Measurements from ENCODE around the gene SLC10A7. TPM values are rescaled to one million over a fixed set of nuclear protein-coding genes. Genes with fewer than 3 reads are reported as not detected.

The SLC10A7 gene
- total RNA-seq, 1 donor from 2014 or later = 11.8 TPM

DNA sequence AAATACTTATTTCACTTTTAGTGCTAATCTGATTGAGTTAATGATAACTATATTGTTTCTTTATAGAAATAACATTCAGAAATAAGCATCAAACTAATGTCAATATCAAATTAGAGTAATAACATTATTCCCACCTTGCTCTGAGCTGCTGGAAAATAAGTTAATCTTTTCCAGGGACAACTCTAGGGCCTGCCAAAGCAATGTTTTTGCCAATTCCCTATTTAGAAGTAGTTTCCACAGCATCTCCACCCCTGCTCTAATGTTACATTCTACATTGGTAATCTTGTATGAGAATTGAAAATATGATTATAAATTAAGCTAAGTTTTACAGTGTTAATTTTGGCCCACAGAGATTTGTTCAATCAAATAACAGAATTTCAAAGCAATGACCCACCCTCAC, 239.1 kb downstream of the SLC10A7 start:
- peaks cover 13% of the 10 kb centered on the region for H3K4me1 Mint-ChIP-seq (ENCODE audit: unreplicated experiment)
- H3K9me3 Mint-ChIP-seq (ENCODE audit: unreplicated experiment) = no peaks in the 10 kb centered on the region
- no peak for DNase-seq (ENCODE audit: low spot score)
- H3K27ac Mint-ChIP-seq (ENCODE audit: unreplicated experiment) = no peak overlapping the region
- H3K36me3 Mint-ChIP-seq (ENCODE audit: low read depth, unreplicated experiment) = no peaks in the 10 kb centered on the region
- TF ChIP-seq, protein P1, sequence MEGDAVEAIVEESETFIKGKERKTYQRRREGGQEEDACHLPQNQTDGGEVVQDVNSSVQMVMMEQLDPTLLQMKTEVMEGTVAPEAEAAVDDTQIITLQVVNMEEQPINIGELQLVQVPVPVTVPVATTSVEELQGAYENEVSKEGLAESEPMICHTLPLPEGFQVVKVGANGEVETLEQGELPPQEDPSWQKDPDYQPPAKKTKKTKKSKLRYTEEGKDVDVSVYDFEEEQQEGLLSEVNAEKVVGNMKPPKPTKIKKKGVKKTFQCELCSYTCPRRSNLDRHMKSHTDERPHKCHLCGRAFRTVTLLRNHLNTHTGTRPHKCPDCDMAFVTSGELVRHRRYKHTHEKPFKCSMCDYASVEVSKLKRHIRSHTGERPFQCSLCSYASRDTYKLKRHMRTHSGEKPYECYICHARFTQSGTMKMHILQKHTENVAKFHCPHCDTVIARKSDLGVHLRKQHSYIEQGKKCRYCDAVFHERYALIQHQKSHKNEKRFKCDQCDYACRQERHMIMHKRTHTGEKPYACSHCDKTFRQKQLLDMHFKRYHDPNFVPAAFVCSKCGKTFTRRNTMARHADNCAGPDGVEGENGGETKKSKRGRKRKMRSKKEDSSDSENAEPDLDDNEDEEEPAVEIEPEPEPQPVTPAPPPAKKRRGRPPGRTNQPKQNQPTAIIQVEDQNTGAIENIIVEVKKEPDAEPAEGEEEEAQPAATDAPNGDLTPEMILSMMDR (IDR thresholded peaks at IDR 0.05; ENCODE audit: unreplicated experiment) = no peak
- H3K4me3 Mint-ChIP-seq (ENCODE audit: unreplicated experiment) = no peak overlapping the region
- no peaks in the 10 kb centered on the region for H3K27me3 Mint-ChIP-seq (ENCODE audit: unreplicated experiment)

DNA sequence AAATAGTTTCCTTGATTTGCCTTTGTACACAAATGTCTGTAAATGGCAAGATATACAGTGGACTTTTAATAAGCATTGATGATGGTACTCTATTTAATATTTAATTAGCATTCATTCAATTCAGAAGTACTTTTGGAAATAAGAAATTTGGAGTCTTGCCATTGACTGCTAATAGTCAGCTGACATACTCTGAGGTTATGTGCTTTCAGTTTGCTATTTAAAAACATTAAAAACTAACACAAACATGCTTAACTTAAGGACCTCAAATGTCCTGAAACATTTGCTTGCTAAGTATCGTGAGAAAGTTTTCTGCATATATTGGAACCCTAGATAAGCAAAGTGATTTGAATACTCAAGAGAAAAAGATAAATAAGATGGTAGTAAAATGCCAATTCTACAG, 242.8 kb downstream of the SLC10A7 start:
- TF ChIP-seq, protein P1 (IDR thresholded peaks at IDR 0.05; ENCODE audit: unreplicated experiment) = no peak
- DNase-seq (ENCODE audit: low spot score) = no peak
- Mint-ChIP-seq H3K27ac (ENCODE audit: unreplicated experiment) (no peak overlapping the region), H3K4me3 (ENCODE audit: unreplicated experiment) (no peak overlapping the region), H3K36me3 (ENCODE audit: low read depth, unreplicated experiment) (no peaks in the 10 kb centered on the region), H3K27me3 (ENCODE audit: unreplicated experiment) (no peaks in the 10 kb centered on the region), H3K4me1 (ENCODE audit: unreplicated experiment) (peaks cover 13% of the 10 kb centered on the region), H3K9me3 (ENCODE audit: unreplicated experiment) (no peaks in the 10 kb centered on the region)

DNA sequence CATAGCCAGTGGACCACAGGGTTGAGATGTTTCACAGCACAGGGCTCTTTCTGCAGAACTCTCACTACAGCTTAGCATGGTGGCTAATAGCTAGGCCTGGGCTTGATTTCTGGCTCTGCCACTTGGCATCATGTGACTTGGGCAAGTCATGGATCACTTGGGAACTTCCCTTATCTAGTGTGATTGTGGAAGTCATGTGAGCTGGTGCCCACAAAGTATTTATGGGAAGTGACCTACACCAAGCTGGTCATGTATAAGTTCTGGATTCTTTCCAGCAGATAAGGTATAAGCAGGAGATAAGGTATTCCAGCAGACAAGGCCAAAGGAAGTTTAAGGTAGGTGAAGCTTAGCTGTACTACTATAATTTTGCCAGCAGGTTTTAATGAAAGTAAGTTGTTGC, 246.4 kb downstream of the SLC10A7 start:
- TF ChIP-seq, protein P1 (IDR thresholded peaks at IDR 0.05; ENCODE audit: unreplicated experiment) = no peak
- Mint-ChIP-seq H3K27ac (ENCODE audit: unreplicated experiment) (no peak overlapping the region), H3K36me3 (ENCODE audit: low read depth, unreplicated experiment) (peaks cover 4% of the 10 kb centered on the region), H3K9me3 (ENCODE audit: unreplicated experiment) (no peaks in the 10 kb centered on the region), H3K4me3 (ENCODE audit: unreplicated experiment) (no peak overlapping the region), H3K27me3 (ENCODE audit: unreplicated experiment) (peaks cover 6% of the 10 kb centered on the region), H3K4me1 (ENCODE audit: unreplicated experiment) (peaks cover 8% of the 10 kb centered on the region)
- no peak for DNase-seq (ENCODE audit: low spot score)

DNA sequence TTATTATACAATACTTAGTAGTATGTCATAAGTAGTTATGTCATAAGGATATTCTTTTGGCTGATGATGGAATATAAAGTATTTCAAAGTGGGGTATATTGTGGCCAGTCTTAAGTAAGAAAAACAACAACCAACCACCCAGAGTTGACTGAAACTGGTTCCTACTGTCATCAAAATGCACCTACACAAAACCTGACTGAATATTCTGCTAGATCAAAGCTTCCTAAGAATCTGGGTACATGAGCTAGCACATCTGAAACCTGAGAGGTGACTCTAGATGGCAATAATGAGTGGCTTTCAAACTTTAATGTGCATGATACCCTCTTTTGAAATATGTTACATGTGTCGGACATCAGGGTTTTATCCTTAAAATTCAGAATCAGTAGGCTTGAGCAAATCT, 247.0 kb downstream of the SLC10A7 start:
- DNase-seq (ENCODE audit: low spot score) = no peak
- TF ChIP-seq, protein P1 (IDR thresholded peaks at IDR 0.05; ENCODE audit: unreplicated experiment) = no peak
- peaks cover 6% of the 10 kb centered on the region for H3K27me3 Mint-ChIP-seq (ENCODE audit: unreplicated experiment)
- peaks cover 4% of the 10 kb centered on the region for H3K36me3 Mint-ChIP-seq (ENCODE audit: low read depth, unreplicated experiment)
- H3K4me3 Mint-ChIP-seq (ENCODE audit: unreplicated experiment) = no peak overlapping the region
- peaks cover 11% of the 10 kb centered on the region for H3K4me1 Mint-ChIP-seq (ENCODE audit: unreplicated experiment)
- no peaks in the 10 kb centered on the region for H3K9me3 Mint-ChIP-seq (ENCODE audit: unreplicated experiment)
- H3K27ac Mint-ChIP-seq (ENCODE audit: unreplicated experiment) = no peak overlapping the region

DNA sequence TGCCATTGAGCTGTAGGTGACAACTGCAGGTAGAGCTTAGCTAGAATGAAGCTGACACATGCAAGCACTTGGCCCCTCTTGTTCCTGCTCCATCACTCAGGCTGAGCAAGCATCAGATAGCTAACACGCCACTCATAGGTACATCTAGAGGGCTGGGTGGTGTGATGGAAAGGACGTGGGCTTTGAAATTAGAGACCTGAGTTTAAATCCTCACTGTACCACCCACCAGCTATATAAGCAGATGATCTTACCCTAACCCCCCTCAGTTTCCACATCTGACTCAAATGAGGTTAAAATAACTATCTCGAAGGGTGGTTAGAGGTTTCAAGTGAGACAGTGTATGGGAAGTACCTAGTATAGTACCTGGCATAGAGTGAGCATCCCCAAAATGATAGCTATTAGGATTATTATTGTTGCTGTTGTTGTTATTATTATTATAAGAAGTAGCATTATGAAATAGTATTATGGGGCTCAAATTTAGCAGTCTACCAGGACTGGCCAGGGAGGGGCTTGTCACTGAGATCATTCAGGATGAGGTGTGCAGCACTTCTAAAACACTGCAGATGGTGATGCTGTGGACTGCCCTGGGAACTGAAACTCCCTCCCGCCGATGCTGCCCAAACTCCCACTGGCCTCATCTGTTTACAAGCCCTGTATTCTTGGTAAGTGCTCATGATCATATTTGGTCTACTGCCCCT, 248.4 kb downstream of the SLC10A7 start:
- Mint-ChIP-seq H3K9me3 (ENCODE audit: unreplicated experiment) (no peaks in the 10 kb centered on the region), H3K36me3 (ENCODE audit: low read depth, unreplicated experiment) (peaks cover 4% of the 10 kb centered on the region), H3K27me3 (ENCODE audit: unreplicated experiment) (peaks cover 6% of the 10 kb centered on the region), H3K4me3 (ENCODE audit: unreplicated experiment) (no peak overlapping the region), H3K4me1 (ENCODE audit: unreplicated experiment) (peaks cover 10% of the 10 kb centered on the region), H3K27ac (ENCODE audit: unreplicated experiment) (no peak overlapping the region)
- DNase-seq (ENCODE audit: low spot score) = no peak
- TF ChIP-seq, protein P1 (IDR thresholded peaks at IDR 0.05; ENCODE audit: unreplicated experiment) = no peak
